HEK293 (cell line): ENCODE results near the gene HIP1.

Experiments
- CTCF ChIP-seq: fragments of 450-650 bp; formaldehyde crosslinking; IDR thresholded peaks from 2 replicates; pipeline ENCODE4 v1.5.1; 2016; ENCODE audit warnings: missing biosample characterization, missing genetic modification characterization
- YY1 ChIP-seq: fragments of 450-650 bp; formaldehyde crosslinking; IDR thresholded peaks from 2 replicates; pipeline ENCODE4 v1.5.1; 2018; ENCODE audit warnings: missing biosample characterization, missing genetic modification characterization
- ZNF335 ChIP-seq: fragments of 450-650 bp; formaldehyde crosslinking; conservative IDR thresholded peaks from 2 replicates; pipeline ENCODE4 v1.5.1; 2016; ENCODE audit warnings: missing biosample characterization, missing genetic modification characterization
- ZNF843 ChIP-seq: fragments of 450-650 bp; formaldehyde crosslinking; IDR thresholded peaks from 2 replicates; pipeline ENCODE4 v1.5.1; 2016; ENCODE audit warnings: missing biosample characterization, missing genetic modification characterization

- TF ChIP-seq CTCF (no peak), YY1 (tag by site-specific recombination) (no peak), ZNF335 (no peak), ZNF843 (tag by site-specific recombination) (no peak)
These were observed 6.7 kb downstream of the HIP1 start for GRCh38 chr7:75732016-75732521.
